ENCODE results near the gene TBC1D5. TPM values are rescaled to one million over a fixed set of nuclear protein-coding genes. Genes with fewer than 3 reads are reported as not detected.
"Not testable (repeated sequence)": the region's sequence is repeated elsewhere in the genome, so short reads cannot be mapped to it uniquely, and the experiment has no call there.

The TBC1D5 gene
- total RNA-seq, result 10 to 100 TPM; 54.4 to 57.2 TPM

DNA sequence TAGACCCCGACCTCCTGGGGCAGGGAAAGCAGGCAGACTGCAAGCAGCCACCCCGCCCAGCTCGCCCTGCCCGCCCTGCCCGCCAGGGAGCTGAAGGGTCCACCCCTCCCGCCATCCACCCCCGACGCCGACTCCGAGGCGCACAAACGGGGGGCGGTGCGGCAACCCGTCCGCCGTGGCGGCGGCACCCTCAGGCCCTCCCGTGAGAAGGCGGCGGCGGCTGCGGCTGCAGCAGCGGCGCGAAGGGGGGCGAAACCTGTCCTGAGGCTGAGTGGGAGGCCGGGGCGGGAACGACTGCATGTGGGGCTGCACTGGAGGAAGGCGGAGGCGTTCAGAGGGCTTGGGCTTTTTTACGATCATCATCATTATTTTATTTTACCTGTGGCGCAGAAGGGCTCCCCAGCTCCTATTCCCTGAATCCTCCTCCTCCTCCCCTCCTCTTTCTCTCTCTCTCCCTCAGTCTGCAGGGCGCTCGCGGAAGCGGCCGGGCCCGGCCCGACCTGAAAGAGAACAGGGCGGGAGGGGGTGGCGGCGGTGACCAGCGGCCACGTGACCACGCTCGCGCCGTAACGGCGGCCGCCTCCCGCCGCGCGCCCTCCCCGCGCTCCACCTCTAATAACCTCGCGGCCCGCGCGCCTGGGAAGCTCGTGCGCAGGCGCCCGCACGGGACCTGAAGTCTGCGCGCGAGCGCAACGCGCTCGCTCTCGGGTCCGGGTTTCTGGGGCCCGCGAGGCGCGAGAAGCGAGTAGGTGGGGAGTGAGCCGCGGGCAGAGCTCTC lies at the start of gene TBC1D5:
TSS of gene TBC1D5 (minus strand) at position 530 of the 778 bp plus-strand sequence. CDS start 234,061 bp downstream, outside the sequence.
- H3K36me3 Mint-ChIP-seq (ENCODE audit: low read depth), result peaks cover 6% of the 10 kb centered on the region
- intact Hi-C loops (cut with micrococcal nuclease), result loop anchor here (1.0 to 10.0 kb wide), 12 partner anchors 32 to 1455 kb away; partner anchors contain the start of gene PLCL2
- peak within 1 kb of the TSS; percentile 92 for H3K4me3 Mint-ChIP-seq
- H3K9me3 Mint-ChIP-seq, result no peaks in the 10 kb centered on the region
- peak; percentile 95 for DNase-seq
- H3K27ac Mint-ChIP-seq, result peak within 1 kb of the TSS; percentile 94
- CTCF ChIA-PET, result interaction anchor here (0.6 to 2.6 kb wide), 4 partner anchors 46 to 110 kb away, joined by 3 to 10 read pairs (median 4); no protein-coding TSS in a partner anchor
- no peaks in the 10 kb centered on the region for H3K27me3 Mint-ChIP-seq (ENCODE audit: low read depth)
- H3K4me1 Mint-ChIP-seq (ENCODE audit: low read depth), result peaks cover 40% of the 10 kb centered on the region

DNA sequence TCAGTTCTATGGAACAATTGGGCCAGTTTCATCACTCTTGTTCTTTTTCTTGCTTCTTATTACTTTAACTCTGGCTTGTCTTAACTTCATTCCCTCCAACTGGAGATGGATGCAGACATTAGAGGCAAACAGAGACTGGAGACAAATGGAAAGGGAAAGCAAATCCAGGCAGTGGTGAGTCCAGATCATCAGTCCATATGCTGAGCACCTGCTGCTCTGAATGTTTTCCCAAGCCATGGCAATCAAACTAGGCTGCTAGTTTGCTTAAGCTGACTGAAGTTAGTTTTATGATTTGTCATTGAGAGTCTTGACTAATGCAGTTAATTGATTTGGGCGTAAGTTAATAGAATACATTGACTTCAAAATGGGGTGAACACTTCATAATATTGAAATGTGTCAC lies 41.0 kb upstream of the TBC1D5 start:
- H3K4me3 Mint-ChIP-seq, result no peak overlapping the region
- no peak overlapping the region for H3K27ac Mint-ChIP-seq
- peaks cover 4% of the 10 kb centered on the region for H3K9me3 Mint-ChIP-seq
- intact Hi-C loops (cut with micrococcal nuclease), result no loop called here
- H3K27me3 Mint-ChIP-seq (ENCODE audit: low read depth), result peaks cover 5% of the 10 kb centered on the region
- peaks cover 3% of the 10 kb centered on the region for H3K36me3 Mint-ChIP-seq (ENCODE audit: low read depth)
- H3K4me1 Mint-ChIP-seq (ENCODE audit: low read depth), result peaks cover 13% of the 10 kb centered on the region
- no peak for DNase-seq
- CTCF ChIA-PET, result no interaction called here

GRCh38 chr3:17782751-17783150 lies 40.3 kb upstream of the TBC1D5 start:
- intact Hi-C loops (cut with micrococcal nuclease), result no loop called here
- H3K36me3 Mint-ChIP-seq (ENCODE audit: low read depth), result peaks cover 3% of the 10 kb centered on the region
- no peak for DNase-seq
- H3K9me3 Mint-ChIP-seq, result peaks cover 4% of the 10 kb centered on the region
- H3K27me3 Mint-ChIP-seq (ENCODE audit: low read depth), result peaks cover 5% of the 10 kb centered on the region
- no peak overlapping the region for H3K27ac Mint-ChIP-seq
- peaks cover 13% of the 10 kb centered on the region for H3K4me1 Mint-ChIP-seq (ENCODE audit: low read depth)
- CTCF ChIA-PET, result no interaction called here
- no peak overlapping the region for H3K4me3 Mint-ChIP-seq

DNA sequence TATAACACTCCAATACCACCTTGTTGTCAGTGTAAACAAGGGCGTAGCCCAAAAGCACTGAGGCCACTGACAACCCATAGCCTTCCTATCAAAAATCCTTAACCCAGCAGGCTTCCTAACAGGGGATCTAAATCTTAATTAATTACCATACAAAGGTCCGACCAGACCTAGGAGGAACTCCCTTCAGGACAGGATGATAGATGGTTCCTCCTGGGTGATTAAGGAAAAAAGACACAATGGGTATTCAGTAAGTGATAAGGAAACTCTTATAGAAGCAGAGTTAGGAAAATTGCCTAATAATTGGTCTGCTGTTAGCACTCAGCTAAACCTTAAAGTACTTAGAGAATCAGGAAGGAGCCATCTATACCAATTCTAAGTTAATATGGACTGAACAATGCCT lies 37.9 kb upstream of the TBC1D5 start:
- H3K36me3 Mint-ChIP-seq (ENCODE audit: low read depth); intact Hi-C loops (cut with micrococcal nuclease); CTCF ChIA-PET; H3K9me3 Mint-ChIP-seq; H3K4me3 Mint-ChIP-seq; DNase-seq; H3K27ac Mint-ChIP-seq: not testable (repeated sequence)
- Mint-ChIP-seq H3K4me1 (ENCODE audit: low read depth) (peaks cover 16% of the 10 kb centered on the region), H3K27me3 (ENCODE audit: low read depth) (peaks cover 12% of the 10 kb centered on the region)

- Mint-ChIP-seq H3K4me1 (ENCODE audit: low read depth) (peaks cover 21% of the 10 kb centered on the region), H3K27ac (peak overlapping the region; percentile 20), H3K27me3 (ENCODE audit: low read depth) (peaks cover 14% of the 10 kb centered on the region)
- CTCF ChIA-PET, result interaction anchor here (0.7 kb wide), 1 partner anchor 88 kb away, joined by 3 read pairs; no protein-coding TSS in a partner anchor
- DNase-seq; intact Hi-C loops (cut with micrococcal nuclease); H3K9me3 Mint-ChIP-seq; H3K4me3 Mint-ChIP-seq; H3K36me3 Mint-ChIP-seq (ENCODE audit: low read depth): not testable (repeated sequence)
These were observed 37.1 kb upstream of the TBC1D5 start for GRCh38 chr3:17779304-17780250.

- H3K9me3 Mint-ChIP-seq; H3K27ac Mint-ChIP-seq; H3K4me3 Mint-ChIP-seq; intact Hi-C loops (cut with micrococcal nuclease); DNase-seq; H3K36me3 Mint-ChIP-seq (ENCODE audit: low read depth): not testable (repeated sequence)
- Mint-ChIP-seq H3K4me1 (ENCODE audit: low read depth) (peaks cover 23% of the 10 kb centered on the region), H3K27me3 (ENCODE audit: low read depth) (peaks cover 18% of the 10 kb centered on the region)
- CTCF ChIA-PET, result interaction anchor here (1.3 kb wide), 1 partner anchor 64 kb away, joined by 3 read pairs; no protein-coding TSS in a partner anchor
These were observed 34.9 kb upstream of the TBC1D5 start for GRCh38 chr3:17777326-17777725.

DNA sequence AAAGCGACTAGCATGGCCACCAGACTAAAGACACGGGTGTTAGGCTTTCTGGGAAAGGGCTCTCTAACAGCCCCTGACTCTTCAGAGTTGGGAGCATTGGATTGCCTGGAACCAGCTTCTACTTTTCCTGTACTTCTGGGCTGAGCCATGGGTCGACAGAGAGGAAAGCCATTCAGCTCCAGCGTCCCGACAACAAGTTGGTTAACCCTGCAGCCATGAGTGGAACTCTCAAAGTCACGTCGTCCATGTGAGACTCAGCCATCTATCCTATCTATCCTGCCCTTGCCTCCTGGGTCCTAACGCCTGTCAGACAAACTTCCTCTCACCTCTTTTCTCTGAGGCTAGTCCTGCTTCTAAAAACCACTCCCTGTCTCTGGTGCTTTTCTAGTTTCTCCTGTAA lies 32.6 kb upstream of the TBC1D5 start:
- Mint-ChIP-seq H3K9me3 (peaks cover 1% of the 10 kb centered on the region), H3K36me3 (ENCODE audit: low read depth) (no peaks in the 10 kb centered on the region), H3K4me1 (ENCODE audit: low read depth) (peaks cover 20% of the 10 kb centered on the region), H3K4me3 (peak overlapping the region; percentile 77), H3K27ac (peak overlapping the region; percentile 41), H3K27me3 (ENCODE audit: low read depth) (peaks cover 18% of the 10 kb centered on the region)
- CTCF ChIA-PET, result interaction anchor here (0.9 kb wide), 1 partner anchor 66 kb away, joined by 4 read pairs; no protein-coding TSS in a partner anchor
- intact Hi-C loops (cut with micrococcal nuclease), result no loop called here
- peak; percentile 50 for DNase-seq

GRCh38 chr3:17774180-17774910 lies 31.9 kb upstream of the TBC1D5 start:
- intact Hi-C loops (cut with micrococcal nuclease), result loop anchor here (1.0 kb wide), 1 partner anchor 32 kb away; the partner anchor contains the start of gene TBC1D5
- Mint-ChIP-seq H3K4me3 (peak overlapping the region; percentile 77), H3K27me3 (ENCODE audit: low read depth) (peaks cover 18% of the 10 kb centered on the region), H3K4me1 (ENCODE audit: low read depth) (peaks cover 13% of the 10 kb centered on the region)
- H3K27ac Mint-ChIP-seq; H3K9me3 Mint-ChIP-seq; H3K36me3 Mint-ChIP-seq (ENCODE audit: low read depth): not testable (repeated sequence)
- CTCF ChIA-PET, result interaction anchor here (0.9 kb wide), 1 partner anchor 67 kb away, joined by 4 read pairs; no protein-coding TSS in a partner anchor
- DNase-seq, result peak; percentile 62

DNA sequence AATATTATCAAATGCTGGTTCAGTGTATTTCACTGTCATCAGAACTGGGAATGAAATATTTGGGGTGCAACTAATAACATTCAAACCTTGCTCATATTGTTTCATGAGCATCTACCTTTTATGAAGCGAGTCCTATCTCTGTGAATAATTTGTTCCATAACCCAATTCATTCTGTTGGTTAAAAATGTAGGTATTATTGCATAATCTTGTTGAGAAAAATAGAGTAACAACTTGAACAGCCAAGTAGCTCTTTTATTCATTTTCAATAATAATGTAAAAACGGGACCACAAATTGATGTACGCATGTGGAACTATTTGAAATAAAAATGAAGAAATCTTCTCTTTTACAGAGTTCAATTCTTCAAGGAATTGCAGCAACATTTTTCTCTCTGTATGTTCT lies 30.1 kb upstream of the TBC1D5 start:
- peaks cover 10% of the 10 kb centered on the region for H3K4me1 Mint-ChIP-seq (ENCODE audit: low read depth)
- DNase-seq, result no peak
- peaks cover 18% of the 10 kb centered on the region for H3K27me3 Mint-ChIP-seq (ENCODE audit: low read depth)
- H3K9me3 Mint-ChIP-seq, result peaks cover 1% of the 10 kb centered on the region
- no peak overlapping the region for H3K4me3 Mint-ChIP-seq
- CTCF ChIA-PET, result interaction anchor here (0.7 kb wide), 1 partner anchor 104 kb away, joined by 3 read pairs; no protein-coding TSS in a partner anchor
- intact Hi-C loops (cut with micrococcal nuclease), result no loop called here
- H3K36me3 Mint-ChIP-seq (ENCODE audit: low read depth), result no peaks in the 10 kb centered on the region
- no peak overlapping the region for H3K27ac Mint-ChIP-seq

- H3K36me3 Mint-ChIP-seq (ENCODE audit: low read depth), result no peaks in the 10 kb centered on the region
- no peak for DNase-seq
- peaks cover 17% of the 10 kb centered on the region for H3K27me3 Mint-ChIP-seq (ENCODE audit: low read depth)
- CTCF ChIA-PET, result no interaction called here
- no peak overlapping the region for H3K4me3 Mint-ChIP-seq
- H3K9me3 Mint-ChIP-seq, result peaks cover 1% of the 10 kb centered on the region
- peaks cover 10% of the 10 kb centered on the region for H3K4me1 Mint-ChIP-seq (ENCODE audit: low read depth)
- intact Hi-C loops (cut with micrococcal nuclease), result no loop called here
- H3K27ac Mint-ChIP-seq, result no peak overlapping the region
These were observed 29.0 kb upstream of the TBC1D5 start for GRCh38 chr3:17771177-17772017.

DNA sequence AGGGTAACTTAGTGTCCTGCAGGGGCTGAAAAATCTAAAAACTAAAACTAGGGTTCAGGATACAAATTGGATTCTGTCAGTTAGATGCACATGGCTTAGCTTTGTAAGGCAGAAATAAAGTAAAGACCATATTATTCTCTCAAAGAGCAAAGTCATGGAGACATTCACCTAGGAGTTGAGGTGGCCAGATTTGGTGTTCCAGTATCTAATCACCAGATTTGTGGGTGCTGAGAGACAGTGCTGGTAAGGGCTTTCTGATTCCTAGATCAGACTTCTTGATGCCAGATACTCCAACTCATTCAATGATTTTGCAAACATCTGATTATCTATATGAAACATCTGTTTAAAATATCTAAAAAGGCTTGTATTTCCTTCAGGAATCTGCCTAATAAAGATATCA lies 28.3 kb upstream of the TBC1D5 start:
- Mint-ChIP-seq H3K4me1 (ENCODE audit: low read depth) (peaks cover 10% of the 10 kb centered on the region), H3K9me3 (peaks cover 1% of the 10 kb centered on the region), H3K27me3 (ENCODE audit: low read depth) (peaks cover 12% of the 10 kb centered on the region), H3K4me3 (no peak overlapping the region), H3K27ac (no peak overlapping the region), H3K36me3 (ENCODE audit: low read depth) (no peaks in the 10 kb centered on the region)
- DNase-seq, result no peak
- intact Hi-C loops (cut with micrococcal nuclease), result no loop called here
- CTCF ChIA-PET, result no interaction called here

Measured in activated naive CD4-positive, alpha-beta T cell treated with anti-CD3 and anti-CD28 coated beads for 36 hours (primary cell).